Activated naive CD4-positive, alpha-beta T cell treated with anti-CD3 and anti-CD28 coated beads, Interleukin-2, amount 50 U/mL, for 16 hours (primary cell): ENCODE results near the gene SLC7A5.
"Not testable (repeated sequence)": the region's sequence is repeated elsewhere in the genome, so short reads cannot be mapped to it uniquely, and the experiment has no call there.

Experiments
- DNase-seq: peaks from one replicate; pipeline ENCODE4 v3.0.0-alpha.2; 2020

Gene SLC7A5

GRCh38 chr16:87869061-87869878 lies at the start of gene SLC7A5:
Gene SLC7A5, minus strand, starts transcription at chr16:87869507. Its CDS starts 85 bp downstream, at chr16:87869422.
- peak; percentile 91 for DNase-seq

- no peak for DNase-seq
Observed at GRCh38 chr16:87918338-87918737, 49.0 kb upstream of the SLC7A5 start.

- DNase-seq: no peak
Observed at GRCh38 chr16:87917503-87917902, 48.2 kb upstream of the SLC7A5 start.

- no peak for DNase-seq
Observed at GRCh38 chr16:87914812-87915211, 45.5 kb upstream of the SLC7A5 start.

GRCh38 chr16:87914021-87914725 lies 44.9 kb upstream of the SLC7A5 start:
- not testable (repeated sequence) for DNase-seq

- DNase-seq: not testable (repeated sequence)
Observed at GRCh38 chr16:87912691-87913090, 43.4 kb upstream of the SLC7A5 start.

- DNase-seq: not testable (repeated sequence)
Observed at GRCh38 chr16:87911106-87911763, 41.9 kb upstream of the SLC7A5 start.

GRCh38 chr16:87909203-87909935 lies 40.1 kb upstream of the SLC7A5 start:
- peak; percentile 84 for DNase-seq

- DNase-seq: not testable (repeated sequence)
Observed at GRCh38 chr16:87908101-87908500, 38.8 kb upstream of the SLC7A5 start.

GRCh38 chr16:87905521-87905920 lies 36.2 kb upstream of the SLC7A5 start:
- not testable (repeated sequence) for DNase-seq

- not testable (repeated sequence) for DNase-seq
Observed at GRCh38 chr16:87904963-87905362, 35.7 kb upstream of the SLC7A5 start.

GRCh38 chr16:87900489-87900888 lies 31.2 kb upstream of the SLC7A5 start:
- DNase-seq: not testable (repeated sequence)

- DNase-seq: peak; percentile 40
Observed at GRCh38 chr16:87897521-87898505, 28.5 kb upstream of the SLC7A5 start.

GRCh38 chr16:87896924-87897520 lies 27.7 kb upstream of the SLC7A5 start:
- DNase-seq: not testable (repeated sequence)

GRCh38 chr16:87896176-87896890 lies 27.0 kb upstream of the SLC7A5 start:
- not testable (repeated sequence) for DNase-seq

GRCh38 chr16:87895641-87896141 lies 26.4 kb upstream of the SLC7A5 start:
- DNase-seq: peak; percentile 86

GRCh38 chr16:87894005-87894404 lies 24.7 kb upstream of the SLC7A5 start:
- DNase-seq: not testable (repeated sequence)

- no peak for DNase-seq
Observed at GRCh38 chr16:87891764-87892163, 22.5 kb upstream of the SLC7A5 start.

- DNase-seq: peak; percentile 43
Observed at GRCh38 chr16:87889762-87890161, 20.5 kb upstream of the SLC7A5 start.

GRCh38 chr16:87888346-87888745 lies 19.0 kb upstream of the SLC7A5 start:
- not testable (repeated sequence) for DNase-seq
